Activated CD8-positive, alpha-beta memory T cell treated with anti-CD3 and anti-CD28 coated beads for 48 hours (primary cell): ENCODE measurements around the gene APOL3.
"Not testable (repeated sequence)": the region's sequence is repeated elsewhere in the genome, so short reads cannot be mapped to it uniquely, and the experiment has no call there.

Experiments used
- DNase-seq, 3 experiments: peaks; one replicate each; pipeline ENCODE4 v3.0.0-alpha.2; 2020; ENCODE audit warnings: low read depth in 2 of 3, low spot score in 2 of 3

APOL3 gene

GRCh38 chr22:36102995-36103394 lies 57.6 kb downstream of the APOL3 start:
- DNase-seq, result no peak

- no peak for DNase-seq
These were observed 58.8 kb downstream of the APOL3 start for GRCh38 chr22:36101756-36102155.

DNA sequence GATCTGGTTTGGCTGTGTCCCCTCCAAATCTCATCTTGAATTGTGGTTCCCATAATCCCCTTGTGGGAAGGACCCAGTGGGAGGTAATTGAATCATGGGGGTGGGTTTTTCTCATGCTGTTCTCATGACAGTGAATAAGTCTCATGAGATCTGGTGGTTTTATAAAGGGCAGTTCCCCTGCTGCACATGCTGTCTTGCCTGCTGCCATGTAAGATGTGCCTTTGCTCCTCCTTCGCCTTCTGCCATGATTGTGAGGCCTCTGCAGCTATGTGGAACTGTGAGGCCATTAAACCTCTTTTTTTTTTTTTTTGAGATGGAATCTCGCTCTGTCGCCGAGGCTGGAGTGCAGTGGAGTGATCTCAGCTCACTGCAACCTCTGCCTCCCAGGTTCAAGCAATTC lies 59.6 kb downstream of the APOL3 start:
- not testable (repeated sequence) for DNase-seq

- no peak for DNase-seq
These were observed 60.3 kb downstream of the APOL3 start for GRCh38 chr22:36100134-36100824.

- not testable (repeated sequence) for DNase-seq
These were observed 61.0 kb downstream of the APOL3 start for GRCh38 chr22:36099561-36099960.

GRCh38 chr22:36097880-36098279 lies 62.7 kb downstream of the APOL3 start:
- no peak for DNase-seq

GRCh38 chr22:36090772-36091171 lies 69.8 kb downstream of the APOL3 start:
- DNase-seq, result not testable (repeated sequence)
